Karpas-422 (cell line): Measurements from ENCODE around the gene PABPC1L. TPM values are rescaled to one million over a fixed set of nuclear protein-coding genes. Genes with fewer than 3 reads are reported as not detected.
A peak's percentile ranks its signal among the peaks of the same experiment; 100 is the strongest.

ENCODE experiments used
- DNase-seq: peaks from one replicate; pipeline ENCODE4 v3.0.0-alpha.2; 2015
- H2AFZ ChIP-seq: fragments of 200-600 bp; sonication (generic); 2 replicates; pipeline ENCODE4 v1.6.1; 2014; ENCODE audit warnings: antibody characterized with exemption, low read length, mixed read lengths
- H3K27ac ChIP-seq: fragments of 200-600 bp; sonication (generic); 2 replicates; pipeline ENCODE4 v1.5.1; 2014; ENCODE audit warnings: mild to moderate bottlenecking, low read length, moderate library complexity
- H3K27me3 ChIP-seq: fragments of 200-600 bp; sonication (generic); 2 replicates; pipeline ENCODE4 v1.6.1; 2014; ENCODE audit warnings: low read length, mixed read lengths
- H3K36me3 ChIP-seq: fragments of 200-600 bp; sonication (generic); 2 replicates; pipeline ENCODE4 v1.6.1; 2014; ENCODE audit warnings: low read length, mixed read lengths; ENCODE audit not compliant: insufficient read depth
- H3K4me1 ChIP-seq: fragments of 200-600 bp; sonication (generic); 2 replicates; pipeline ENCODE4 v1.6.1; 2014; ENCODE audit warnings: mild to moderate bottlenecking, low read length, mixed read lengths
- H3K4me2 ChIP-seq: fragments of 200-600 bp; sonication (generic); 2 replicates; pipeline ENCODE4 v1.6.1; 2014; ENCODE audit warnings: low read length, low read depth, mild to moderate bottlenecking; ENCODE audit not compliant: poor library complexity, severe bottlenecking
- H3K4me3 ChIP-seq: fragments of 200-600 bp; sonication (generic); 2 replicates; pipeline ENCODE4 v1.5.1; 2014; ENCODE audit warnings: mild to moderate bottlenecking, antibody characterized with exemption, low read length, mixed read lengths
- H3K79me2 ChIP-seq: fragments of 200-600 bp; sonication (generic); 2 replicates; pipeline ENCODE4 v1.6.1; 2014; ENCODE audit warnings: mild to moderate bottlenecking, low read length, mixed read lengths
- H3K9ac ChIP-seq: fragments of 200-600 bp; sonication (generic); 2 replicates; pipeline ENCODE4 v1.6.0; 2014; ENCODE audit warnings: low read length
- H3K9me2 ChIP-seq: fragments of 200-600 bp; sonication (generic), shearing (Covaris generic); replicated peaks from 2 replicates; pipeline ENCODE4 v1.6.0; 2014; ENCODE audit warnings: mild to moderate bottlenecking, low read length, moderate library complexity; ENCODE audit not compliant: insufficient read depth
- H3K9me3 ChIP-seq: fragments of 300-700, 200-600 bp; sonication (generic); 2 replicates; pipeline ENCODE4 v1.6.1; 2014; ENCODE audit warnings: low read length, mixed read lengths
- H4K20me1 ChIP-seq: fragments of 200-600 bp; sonication (generic); 2 replicates; pipeline ENCODE4 v1.6.1; 2014; ENCODE audit warnings: mild to moderate bottlenecking, antibody characterized with exemption, low read length, low read depth; ENCODE audit not compliant: insufficient read depth
- total RNA-seq: library from RNA; depleted of rRNA; stranded (reverse); fragments of >200 nt; shearing (Covaris generic); gene quantifications from 2 replicates; pipeline ENCODE4 v1.2.3, GENCODE V29; 2014; ENCODE audit warnings: low replicate concordance

Gene PABPC1L
- total RNA-seq, 1 experiment from 2014 or later = 81.0 TPM

GRCh38 chr20:44883214-44883902 is 26.5 kb upstream of the PABPC1L start:
- peaks cover 29% of the 10 kb centered on the region for H3K79me2 ChIP-seq
- peaks cover 25% of the 10 kb centered on the region for H4K20me1 ChIP-seq
- no peak overlapping the region for H2AFZ ChIP-seq
- H3K9me3 ChIP-seq = no peaks in the 10 kb centered on the region
- peaks cover 27% of the 10 kb centered on the region for H3K4me1 ChIP-seq
- peaks cover 15% of the 10 kb centered on the region for H3K36me3 ChIP-seq
- H3K4me2 ChIP-seq = no peak overlapping the region
- no peak for DNase-seq
- no peak overlapping the region for H3K9ac ChIP-seq
- H3K4me3 ChIP-seq = no peak overlapping the region
- H3K9me2 ChIP-seq = no peaks in the 10 kb centered on the region
- H3K27me3 ChIP-seq = no peaks in the 10 kb centered on the region
- H3K27ac ChIP-seq = no peak overlapping the region

- H4K20me1 ChIP-seq = peaks cover 41% of the 10 kb centered on the region
- H3K79me2 ChIP-seq = peaks cover 45% of the 10 kb centered on the region
- DNase-seq = no peak
- peak overlapping the region; percentile 90 for H2AFZ ChIP-seq
- H3K36me3 ChIP-seq = peaks cover 31% of the 10 kb centered on the region
- no peak overlapping the region for H3K27ac ChIP-seq
- H3K9me2 ChIP-seq = no peaks in the 10 kb centered on the region
- no peaks in the 10 kb centered on the region for H3K27me3 ChIP-seq
- H3K4me3 ChIP-seq = peak overlapping the region; percentile 94
- peak overlapping the region; percentile 79 for H3K9ac ChIP-seq
- H3K4me1 ChIP-seq = peaks cover 35% of the 10 kb centered on the region
- peak overlapping the region; percentile 84 for H3K4me2 ChIP-seq
- H3K9me3 ChIP-seq = no peaks in the 10 kb centered on the region
Observed at GRCh38 chr20:44884907-44885391, 24.9 kb upstream of the PABPC1L start.

GRCh38 chr20:44885392-44886265 is 24.2 kb upstream of the PABPC1L start, which contains the start of gene YWHAB:
TSS of gene YWHAB (plus strand) at chr20:44885705. CDS start at chr20:44901534, 15,829 bp downstream.
- peak; percentile 99 for DNase-seq
- H3K4me1 ChIP-seq = peaks cover 35% of the 10 kb centered on the region
- peak within 1 kb of the TSS; percentile 68 for H3K27ac ChIP-seq
- H3K9ac ChIP-seq = peak within 1 kb of the TSS; percentile 98
- peaks cover 34% of the 10 kb centered on the region for H3K36me3 ChIP-seq
- peaks cover 42% of the 10 kb centered on the region for H4K20me1 ChIP-seq
- H3K9me3 ChIP-seq = no peaks in the 10 kb centered on the region
- no peaks in the 10 kb centered on the region for H3K9me2 ChIP-seq
- peaks cover 52% of the 10 kb centered on the region for H3K79me2 ChIP-seq
- H3K4me3 ChIP-seq = peak within 1 kb of the TSS; percentile 94
- no peaks in the 10 kb centered on the region for H3K27me3 ChIP-seq
- H3K4me2 ChIP-seq = peak within 1 kb of the TSS; percentile 91
- peak within 1 kb of the TSS; percentile 90 for H2AFZ ChIP-seq

GRCh38 chr20:44886266-44886651 is 23.6 kb upstream of the PABPC1L start:
- Histone ChIP-seq H3K9me3 (no peaks in the 10 kb centered on the region), H3K36me3 (peaks cover 35% of the 10 kb centered on the region), H2AFZ (no peak overlapping the region), H3K4me2 (peak overlapping the region; percentile 91), H4K20me1 (peaks cover 42% of the 10 kb centered on the region), H3K4me3 (peak overlapping the region; percentile 94), H3K27ac (peak overlapping the region; percentile 68; the same call in 1 of the 2 replicates), H3K4me1 (peaks cover 35% of the 10 kb centered on the region), H3K9ac (peak overlapping the region; percentile 98), H3K9me2 (no peaks in the 10 kb centered on the region), H3K79me2 (peaks cover 58% of the 10 kb centered on the region), H3K27me3 (no peaks in the 10 kb centered on the region)
- no peak for DNase-seq

GRCh38 chr20:44886828-44887227 is 23.0 kb upstream of the PABPC1L start:
- Histone ChIP-seq H3K36me3 (peaks cover 40% of the 10 kb centered on the region), H3K9me2 (no peaks in the 10 kb centered on the region), H3K9me3 (no peaks in the 10 kb centered on the region), H3K79me2 (peaks cover 64% of the 10 kb centered on the region), H3K4me2 (peak overlapping the region; percentile 91), H4K20me1 (peaks cover 43% of the 10 kb centered on the region), H2AFZ (no peak overlapping the region), H3K4me3 (peak overlapping the region; percentile 94), H3K9ac (peak overlapping the region; percentile 98), H3K27ac (no peak overlapping the region), H3K27me3 (no peaks in the 10 kb centered on the region), H3K4me1 (peaks cover 35% of the 10 kb centered on the region)
- no peak for DNase-seq

GRCh38 chr20:44887466-44887865 is 22.4 kb upstream of the PABPC1L start:
- Histone ChIP-seq H3K27ac (no peak overlapping the region), H3K27me3 (no peaks in the 10 kb centered on the region), H4K20me1 (peaks cover 49% of the 10 kb centered on the region), H3K9ac (peak overlapping the region; percentile 98), H2AFZ (no peak overlapping the region), H3K4me1 (peaks cover 35% of the 10 kb centered on the region), H3K79me2 (peaks cover 70% of the 10 kb centered on the region), H3K36me3 (peaks cover 47% of the 10 kb centered on the region), H3K4me2 (peak overlapping the region; percentile 91), H3K4me3 (peak overlapping the region; percentile 94), H3K9me3 (no peaks in the 10 kb centered on the region), H3K9me2 (no peaks in the 10 kb centered on the region)
- DNase-seq = no peak

- Histone ChIP-seq H3K79me2 (peaks cover 80% of the 10 kb centered on the region), H4K20me1 (peaks cover 56% of the 10 kb centered on the region), H3K27ac (no peak overlapping the region), H3K4me3 (peak overlapping the region; percentile 94), H3K27me3 (no peaks in the 10 kb centered on the region), H3K36me3 (peaks cover 55% of the 10 kb centered on the region), H3K9me2 (no peaks in the 10 kb centered on the region), H2AFZ (no peak overlapping the region), H3K9ac (peak overlapping the region; percentile 8; the same call in 1 of the 2 replicates), H3K4me1 (peaks cover 35% of the 10 kb centered on the region), H3K9me3 (no peaks in the 10 kb centered on the region), H3K4me2 (peak overlapping the region; percentile 91)
- DNase-seq = no peak
Observed at GRCh38 chr20:44888226-44889103, 21.4 kb upstream of the PABPC1L start.
